NCI-H2227 (cell line): ENCODE data around the gene SAMHD1.
A peak's percentile ranks its signal among the peaks of the same experiment; 100 is the strongest.
"Not testable (repeated sequence)": the region's sequence is repeated elsewhere in the genome, so short reads cannot be mapped to it uniquely, and the experiment has no call there.

Source experiments
- DNase-seq: peaks from one replicate; lab custom pipeline; 2025; ENCODE audit not compliant: unreplicated experiment; lab: John Stamatoyannopoulos, UW

Gene SAMHD1

DNA sequence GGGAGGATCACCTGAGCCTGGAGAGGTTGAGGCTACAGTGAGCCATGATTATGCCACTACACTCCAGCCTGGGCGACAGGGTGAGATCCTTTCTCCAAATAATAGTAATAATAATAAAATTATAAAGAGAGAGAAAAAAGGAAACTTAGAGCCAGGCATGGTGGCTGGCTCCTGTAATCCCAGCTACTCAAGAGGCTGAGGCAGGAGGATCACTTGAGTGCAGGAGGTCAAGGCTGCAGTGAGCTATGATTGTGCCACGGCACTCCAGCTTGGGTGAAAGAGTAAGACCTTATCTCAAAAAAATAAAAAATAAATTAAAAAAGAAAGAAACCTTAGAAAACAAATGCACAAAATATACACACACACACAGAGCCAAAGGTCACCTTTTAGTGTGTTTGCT, 5.2 kb upstream of the SAMHD1 start:
- no peak for DNase-seq

DNA sequence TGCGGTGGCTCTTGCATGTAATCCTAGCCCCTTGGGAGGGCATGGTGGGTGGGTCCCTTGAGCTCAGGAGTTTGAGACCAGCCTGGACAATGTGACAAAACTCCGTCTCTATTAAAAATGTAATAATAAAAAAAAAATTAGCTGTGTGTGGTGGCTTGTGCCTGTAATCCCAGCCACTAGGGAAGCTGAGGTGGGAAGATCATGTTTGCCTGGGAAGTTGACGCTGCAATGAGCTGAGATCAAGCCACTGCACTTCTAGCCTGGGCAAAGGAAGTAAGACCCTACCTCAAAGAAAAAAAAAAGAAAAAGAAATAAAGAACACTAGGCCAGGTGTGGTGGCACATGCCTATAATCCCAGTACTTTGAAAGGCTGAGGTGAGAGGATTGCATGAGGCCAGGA, 4.5 kb upstream of the SAMHD1 start:
- no peak for DNase-seq

DNA sequence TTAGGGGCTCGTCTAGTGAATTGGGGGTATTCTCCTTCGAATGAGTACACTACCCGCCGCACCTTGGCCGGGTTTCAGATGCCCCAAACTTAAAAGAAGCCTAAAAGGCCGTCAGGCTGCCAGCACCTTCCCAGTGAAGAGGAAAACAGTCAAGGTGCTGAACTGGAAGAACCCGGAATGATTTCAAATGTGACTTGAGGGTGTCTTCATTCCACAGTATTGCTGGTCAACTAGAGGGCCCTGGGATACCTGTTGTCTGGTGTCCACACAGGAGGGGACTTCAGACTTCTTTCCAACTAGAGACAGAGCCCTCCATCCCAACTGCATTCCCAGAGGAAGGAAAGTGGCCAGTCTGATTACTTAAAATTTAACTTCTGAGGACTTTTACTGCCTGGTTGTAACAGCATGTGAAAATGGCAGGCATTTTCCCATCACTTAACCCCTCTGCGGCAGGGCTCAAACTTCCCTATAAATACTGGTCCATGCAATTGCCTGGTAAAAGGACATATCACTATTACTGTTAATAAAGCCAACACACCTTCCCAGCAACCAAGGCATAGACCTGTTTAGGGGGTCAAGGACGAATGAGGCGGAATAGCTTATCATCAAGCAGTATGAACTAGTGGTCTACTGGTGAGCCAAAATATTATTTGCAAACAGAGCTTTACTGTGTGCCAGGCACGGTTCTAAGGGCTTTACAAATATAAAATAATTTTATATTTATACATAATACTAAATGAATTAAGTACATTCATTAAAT, 651 bp upstream of the SAMHD1 start:
- peak; percentile 58 for DNase-seq

DNA sequence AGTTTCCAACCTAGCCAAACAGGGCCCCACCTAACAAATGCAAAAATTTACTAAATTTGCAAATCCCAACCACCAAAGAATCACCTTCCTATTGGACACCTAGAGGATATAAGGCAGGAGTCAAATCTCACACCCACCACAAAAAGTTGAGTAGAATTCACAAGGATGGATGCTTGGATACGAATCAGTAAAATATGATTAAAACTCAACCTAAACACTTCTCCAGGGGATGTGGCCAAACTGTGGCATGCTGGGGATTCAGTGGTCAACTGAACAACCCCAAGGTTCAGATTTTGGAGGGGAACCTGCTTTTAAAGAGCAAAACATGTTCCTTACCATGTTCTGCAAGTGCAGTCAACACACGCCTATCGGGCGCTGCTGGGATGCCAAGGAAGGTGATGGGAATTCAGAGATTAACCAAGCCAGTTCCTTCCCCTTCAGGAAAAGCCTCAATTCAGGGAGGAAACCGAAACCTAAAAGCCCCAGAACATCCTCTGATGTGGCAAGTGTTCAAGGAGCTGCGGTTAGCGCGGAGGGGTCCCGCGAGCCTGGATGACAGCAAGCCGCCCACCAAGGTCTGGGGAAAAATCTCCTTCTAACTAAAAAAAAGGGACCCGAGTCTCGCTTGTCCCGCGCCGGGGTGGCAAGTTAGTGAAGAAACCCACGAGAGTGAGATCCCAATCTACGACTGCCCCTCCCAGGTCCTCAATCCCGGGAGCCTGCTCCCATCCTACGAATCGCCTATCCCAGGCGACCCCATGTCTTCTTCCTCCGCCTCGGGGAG, 902 bp downstream of the SAMHD1 start:
- DNase-seq, result peak; percentile 60

DNA sequence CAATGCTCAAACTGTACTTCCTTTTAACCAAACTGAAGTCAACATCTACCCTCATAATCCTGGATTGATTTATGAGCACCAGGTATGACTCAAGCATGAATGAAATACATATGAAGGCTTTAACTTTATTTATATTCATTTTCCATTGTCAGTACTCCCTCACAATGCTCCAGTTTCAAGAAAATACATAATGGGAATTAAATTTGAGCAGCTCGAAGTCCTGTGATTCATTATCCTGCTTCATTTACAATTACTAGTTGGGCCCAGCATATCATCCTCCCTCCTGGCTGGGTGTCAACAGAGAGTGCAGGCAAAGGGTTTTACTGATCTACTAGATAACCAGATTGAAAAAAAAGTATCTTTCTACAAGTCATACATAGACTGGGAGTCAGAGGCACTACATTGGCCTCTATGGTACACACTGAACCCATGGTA, 10.1 kb downstream of the SAMHD1 start:
- no peak for DNase-seq

DNA sequence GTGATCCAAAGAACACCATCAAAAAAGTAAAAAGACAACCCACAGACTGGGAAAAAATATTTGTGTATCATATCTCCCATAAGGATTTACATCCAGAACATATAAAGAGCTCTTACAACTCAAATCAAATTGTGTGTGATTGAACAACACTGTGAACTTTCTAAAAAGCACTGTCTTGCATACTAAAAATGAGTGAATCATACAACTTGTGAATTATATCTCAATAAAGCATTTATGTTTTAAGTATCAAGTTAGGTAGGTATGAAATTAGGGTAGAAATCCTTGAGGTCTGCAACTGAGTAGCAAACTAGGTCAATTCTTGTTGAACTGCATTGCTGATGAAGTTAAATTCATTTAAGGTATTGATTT, 14.1 kb downstream of the SAMHD1 start:
- DNase-seq, result no peak

DNA sequence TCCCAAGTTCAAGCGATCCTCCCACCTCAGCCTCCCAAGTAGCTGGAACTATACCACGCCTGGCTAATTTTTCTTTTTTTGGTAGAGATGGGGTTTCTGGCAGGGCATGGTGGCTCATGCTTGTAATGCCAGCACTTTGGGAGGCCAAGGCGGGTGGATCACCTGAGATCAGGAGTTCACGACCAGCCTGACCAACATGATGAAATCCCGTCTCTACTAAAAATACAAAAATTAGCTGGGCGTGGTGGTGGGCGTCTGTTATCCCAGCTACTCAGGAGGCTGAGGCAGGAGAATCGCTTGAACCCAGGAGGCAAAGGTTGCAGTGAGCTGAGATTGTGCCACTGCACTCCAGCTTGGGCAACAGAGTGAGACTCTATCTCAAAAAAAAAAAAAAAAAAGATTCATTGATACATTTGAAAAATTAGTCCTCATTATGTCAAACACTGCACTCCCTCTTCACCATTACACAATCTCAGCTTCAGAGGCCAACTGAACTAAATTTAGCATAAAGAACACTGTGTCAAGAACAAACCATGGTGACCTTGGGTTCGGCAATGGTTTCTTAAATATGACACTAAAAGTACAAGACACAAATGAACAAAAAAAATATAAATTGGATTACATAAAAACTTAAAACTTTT, 14.6 kb downstream of the SAMHD1 start:
- DNase-seq, result not testable (repeated sequence)

DNA sequence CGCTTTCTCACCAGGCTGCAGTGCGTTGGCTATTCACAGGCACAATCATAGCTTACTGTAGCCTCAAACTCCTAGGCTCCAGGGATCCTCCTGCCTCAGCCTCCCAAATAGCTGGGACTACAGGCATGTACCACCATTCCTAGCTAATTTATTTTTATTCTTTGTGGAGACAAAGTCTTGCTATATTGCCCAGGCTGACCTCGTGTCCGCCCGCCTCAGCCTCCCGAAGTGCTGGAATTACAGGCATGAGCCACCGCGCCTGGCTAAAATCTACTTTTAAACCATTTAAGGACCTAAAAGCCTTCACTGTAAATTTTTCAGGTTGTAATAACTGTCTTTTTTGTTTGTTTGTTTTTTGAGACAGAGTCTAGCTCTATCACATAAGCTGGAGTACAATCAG, 15.2 kb downstream of the SAMHD1 start:
- DNase-seq, result no peak

DNA sequence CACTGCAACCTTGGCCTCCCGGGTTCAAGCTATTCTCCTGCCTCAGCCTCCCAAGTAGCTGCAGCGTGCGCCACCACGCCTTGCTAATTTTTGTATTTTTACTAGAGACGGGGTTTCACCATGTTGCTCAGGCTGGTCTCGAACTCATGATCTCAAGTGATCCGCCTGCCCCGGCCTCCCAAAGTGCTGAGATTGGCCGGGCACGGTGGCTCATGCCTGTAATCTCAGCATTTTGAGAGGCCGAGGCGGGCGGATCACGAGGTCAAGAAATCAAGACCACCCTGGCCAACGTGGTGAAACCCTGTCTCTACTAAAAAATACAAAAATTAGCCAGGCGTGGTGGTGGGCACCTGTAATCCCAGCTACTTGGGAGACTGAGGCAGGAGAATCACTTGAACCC, 17.9 kb downstream of the SAMHD1 start:
- not testable (repeated sequence) for DNase-seq

DNA sequence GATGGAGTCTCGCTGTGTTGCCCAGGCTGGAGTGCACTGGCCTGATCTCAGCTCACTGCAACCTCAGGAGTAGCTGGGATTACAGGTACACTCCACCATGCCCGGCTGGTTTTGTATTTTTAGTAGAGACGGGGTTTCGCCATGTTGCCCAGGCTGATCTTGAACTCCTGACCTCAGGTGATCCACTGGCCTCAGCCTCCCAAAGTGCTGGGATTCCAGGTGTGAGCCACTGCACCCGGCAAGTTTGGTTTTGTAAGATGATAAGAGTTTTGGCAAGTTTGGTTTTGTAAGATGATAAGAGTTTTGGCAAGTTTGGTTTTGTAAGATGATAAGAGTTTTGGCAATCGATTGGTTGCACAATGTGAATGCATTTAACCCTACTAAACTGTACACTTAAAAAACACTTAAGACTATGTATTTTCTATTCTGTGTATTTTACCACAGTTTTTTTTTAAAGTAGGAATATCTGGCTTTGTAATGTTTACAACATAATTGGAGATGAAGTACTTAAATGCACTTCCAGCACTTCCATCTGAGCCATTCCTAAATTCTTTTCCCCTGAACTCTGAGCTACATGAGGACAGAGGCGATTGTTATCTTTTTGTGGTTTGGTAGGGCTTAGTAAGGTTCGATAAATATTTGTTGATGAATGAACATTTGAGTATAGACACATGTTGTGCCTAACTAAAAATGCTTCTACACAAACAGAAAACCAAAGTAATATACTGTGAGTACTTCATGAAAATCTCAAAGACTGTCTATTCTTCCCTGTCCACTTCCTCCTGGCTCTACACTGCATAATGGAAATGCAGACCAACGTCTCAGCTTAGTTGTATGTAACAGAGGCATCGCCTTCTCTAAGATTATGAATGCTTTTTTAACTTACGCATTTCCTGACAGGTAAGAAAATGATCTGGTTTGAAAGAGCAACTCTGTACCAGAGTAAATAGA, 18.8 kb downstream of the SAMHD1 start:
- DNase-seq, result no peak

DNA sequence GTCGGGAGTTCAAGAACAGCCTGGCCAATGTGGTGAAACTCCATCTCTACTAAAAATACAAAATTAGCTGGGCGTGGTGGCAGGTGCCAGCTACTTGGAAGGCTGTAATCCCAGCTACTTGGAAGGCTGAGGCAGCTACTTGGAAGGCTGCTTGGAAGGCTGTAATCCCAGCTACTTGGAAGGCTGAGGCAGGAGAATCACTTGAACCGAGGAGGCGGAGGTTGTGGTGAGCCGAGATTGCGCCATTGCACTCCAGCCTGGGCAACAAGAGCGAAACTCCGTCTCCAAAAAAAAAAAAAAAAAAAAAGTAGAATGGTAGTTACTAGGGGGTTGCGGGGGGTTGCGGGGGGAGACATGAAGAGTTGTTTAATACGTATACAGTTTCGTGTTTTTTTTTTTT, 19.4 kb downstream of the SAMHD1 start:
- DNase-seq, result not testable (repeated sequence)

DNA sequence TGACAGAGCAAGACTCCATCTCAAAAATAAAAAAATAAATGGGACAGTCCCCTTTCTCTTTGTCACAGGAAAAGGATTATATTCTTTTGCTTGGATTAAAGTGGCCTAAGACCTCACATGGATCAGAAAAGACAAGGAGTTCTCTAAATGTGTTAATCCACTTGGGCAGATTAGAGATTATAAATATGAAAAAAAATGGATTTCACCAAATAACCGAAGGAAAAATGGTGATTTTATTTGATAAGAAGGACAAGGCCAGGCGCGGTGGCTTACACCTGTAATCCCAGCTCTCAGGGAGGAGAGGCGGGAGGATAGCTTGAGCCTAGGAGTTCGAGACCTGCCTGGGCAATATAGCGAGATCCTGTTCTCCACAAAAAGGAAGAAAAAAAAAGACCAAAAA, 21.8 kb downstream of the SAMHD1 start:
- DNase-seq, result no peak

DNA sequence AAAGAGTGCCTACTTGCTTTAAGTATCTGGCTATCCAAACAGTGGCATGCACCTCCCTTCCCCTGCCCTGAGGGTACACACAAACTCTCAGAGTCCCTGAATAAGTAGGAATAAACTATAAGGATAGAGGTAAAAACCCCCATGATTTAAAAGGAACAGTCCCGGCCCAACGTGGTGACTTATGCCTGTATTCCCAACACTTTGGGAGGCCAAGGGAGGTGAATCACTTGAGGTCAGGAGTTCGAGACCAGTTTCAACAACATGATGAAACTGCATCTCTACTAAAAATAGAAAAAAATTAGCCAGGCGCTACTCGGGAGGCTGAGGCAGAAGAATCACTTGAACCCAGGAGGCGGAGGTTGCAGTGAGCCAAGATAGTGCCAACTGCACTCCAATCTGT, 22.2 kb downstream of the SAMHD1 start:
- DNase-seq, result no peak

DNA sequence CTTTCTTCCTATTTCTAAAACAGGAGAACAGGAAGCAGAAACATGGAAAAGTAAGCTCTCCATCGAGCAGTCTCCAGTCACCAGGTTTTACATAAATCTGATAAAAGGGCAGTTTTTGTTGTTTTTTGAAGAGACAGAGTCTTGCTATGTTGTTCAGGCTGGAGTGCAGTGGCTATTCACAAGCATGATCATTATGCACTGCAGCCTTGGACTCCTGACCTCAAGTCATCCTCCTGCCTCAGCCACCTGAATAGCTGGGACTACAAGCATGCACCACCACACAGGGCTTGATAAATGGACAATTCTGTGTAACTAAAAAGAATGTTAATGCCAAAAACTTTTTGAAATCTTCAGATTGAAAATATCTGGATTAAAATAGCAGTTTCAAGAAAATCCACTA, 23.8 kb downstream of the SAMHD1 start:
- no peak for DNase-seq

DNA sequence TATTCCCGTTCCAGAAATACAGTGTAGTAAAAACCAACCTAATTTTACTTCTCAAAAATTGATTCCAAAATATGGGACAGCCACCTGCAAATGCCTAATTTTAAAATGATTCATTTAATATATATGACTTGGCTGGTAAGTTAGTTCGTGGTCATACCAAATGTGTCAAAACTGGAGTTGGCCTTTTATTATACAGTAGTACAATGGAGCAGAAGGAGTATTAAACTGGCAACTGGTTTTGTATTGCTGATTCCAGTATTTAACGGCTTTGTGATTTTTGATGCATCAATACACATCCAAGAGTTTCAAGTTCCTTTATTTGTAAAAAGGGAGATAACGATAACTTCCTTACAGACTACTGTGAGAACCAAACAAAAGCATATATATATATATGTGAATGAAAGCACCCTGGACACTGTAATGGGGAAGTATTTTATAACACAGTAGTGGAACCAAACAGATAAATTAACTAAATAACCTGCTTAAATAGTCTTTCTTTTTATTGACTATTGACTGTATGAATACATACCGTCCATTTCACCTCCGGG, 24.8 kb downstream of the SAMHD1 start:
- DNase-seq, result no peak

DNA sequence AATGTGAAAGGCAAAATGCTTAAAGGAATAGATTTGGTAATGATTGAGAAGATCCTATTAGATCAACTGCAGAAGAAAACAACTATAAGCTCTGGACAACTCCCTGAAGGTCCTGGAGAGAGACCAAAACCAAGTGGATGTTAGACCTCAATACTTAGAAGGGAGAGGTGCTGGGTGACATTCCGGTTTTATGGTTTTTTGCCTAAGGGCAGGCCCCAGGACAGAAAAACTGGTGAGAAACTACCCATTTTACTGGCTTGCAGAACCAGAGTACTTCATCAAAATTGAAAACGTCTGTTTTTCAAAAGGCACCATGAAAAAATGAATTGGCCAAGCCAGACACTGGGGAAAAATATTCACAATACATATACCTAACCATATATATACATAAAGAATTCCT, 26.3 kb downstream of the SAMHD1 start:
- DNase-seq, result no peak

DNA sequence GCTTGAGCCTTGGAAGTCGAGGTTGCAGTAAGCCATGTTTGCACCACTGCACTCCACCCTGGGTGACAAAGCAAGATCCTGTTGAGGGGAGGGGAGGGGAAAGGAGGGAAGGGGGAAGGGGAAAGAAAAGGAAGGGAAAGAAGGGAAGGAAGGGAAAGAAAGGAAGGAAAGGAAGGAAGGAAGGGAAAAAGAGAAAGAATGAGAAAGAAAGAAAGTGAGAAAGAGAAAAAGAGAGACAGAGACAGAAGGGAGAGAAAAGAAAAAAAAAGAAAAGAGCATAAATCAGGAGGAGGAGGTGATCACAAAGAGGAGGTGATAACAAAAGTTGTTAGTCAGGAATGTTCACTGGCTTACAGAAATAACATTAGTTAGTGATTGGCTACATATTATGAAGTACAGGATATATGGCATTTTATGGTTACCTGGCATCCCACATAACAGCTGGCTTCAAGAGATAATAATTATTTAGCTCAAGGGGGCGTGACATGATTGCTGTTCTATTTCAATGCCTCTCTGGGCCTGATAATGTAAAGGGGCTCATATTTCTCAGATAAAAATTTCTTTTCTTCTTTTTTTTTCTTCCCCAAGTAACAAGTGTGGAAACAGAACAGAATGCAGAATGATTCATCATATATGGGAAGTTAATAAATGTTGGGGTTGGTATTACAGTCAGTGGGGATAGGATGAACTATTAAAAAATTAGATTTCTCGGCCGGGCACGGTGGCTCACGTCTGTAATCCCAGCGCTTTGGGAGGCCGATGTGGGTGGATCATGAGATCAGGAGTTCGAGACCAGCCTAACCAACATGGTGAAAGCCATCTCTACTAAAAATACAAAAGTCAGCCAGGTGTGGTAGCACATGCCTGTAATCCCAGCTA, 27.1 kb downstream of the SAMHD1 start:
- DNase-seq, result no peak

DNA sequence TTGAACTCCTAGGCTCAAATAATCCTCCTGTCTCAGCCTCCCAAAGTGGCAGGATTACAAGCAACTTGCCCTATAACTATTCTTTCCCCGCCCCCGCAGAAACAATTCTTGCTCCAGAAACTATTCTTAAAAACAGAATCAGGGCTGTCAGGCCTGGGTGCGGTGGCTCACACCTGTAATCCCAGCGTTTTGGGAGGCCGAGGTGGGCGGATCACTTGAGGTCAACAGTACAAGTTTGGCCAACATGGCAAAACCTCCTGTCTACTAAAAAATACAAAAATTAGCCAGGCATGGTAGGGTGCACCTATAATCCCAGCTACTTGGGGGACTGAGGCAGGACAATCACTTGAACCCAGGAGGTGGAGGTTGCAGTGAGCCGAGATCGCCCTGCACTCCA, 31.2 kb downstream of the SAMHD1 start:
- DNase-seq, result no peak

DNA sequence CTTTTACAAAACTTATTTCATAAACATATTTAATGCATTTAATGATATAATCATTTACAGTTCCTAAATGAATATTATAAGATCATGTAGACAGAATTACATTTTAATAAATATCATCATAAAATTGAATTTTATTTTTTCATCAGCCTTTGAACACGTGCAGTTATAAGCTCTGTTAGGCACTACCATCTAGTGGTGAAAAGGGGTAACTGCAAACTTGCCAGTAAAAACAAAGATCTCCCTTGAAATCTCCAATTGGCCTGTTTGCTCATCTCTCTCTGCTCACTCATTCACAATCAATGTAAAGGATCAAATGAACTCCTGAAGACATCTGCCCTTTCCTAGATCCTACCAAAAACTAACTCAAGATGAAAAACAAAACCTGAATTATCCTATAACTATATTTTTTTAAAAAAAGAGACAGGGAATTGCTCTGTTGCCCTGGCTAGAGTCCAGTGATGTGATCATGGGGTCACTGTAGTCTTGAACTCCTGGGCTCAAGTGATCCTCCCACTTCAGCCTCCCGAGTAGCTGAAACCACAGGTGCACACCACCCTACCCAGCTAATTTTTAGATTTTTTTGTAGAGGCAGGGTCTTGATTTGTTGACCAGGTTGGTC, 31.7 kb downstream of the SAMHD1 start:
- peak; percentile 67 for DNase-seq
